ENCODE results near the gene NACA. TPM values are rescaled to one million over a fixed set of nuclear protein-coding genes. Genes with fewer than 3 reads are reported as not detected.
"Not testable (repeated sequence)": the region's sequence is repeated elsewhere in the genome, so short reads cannot be mapped to it uniquely, and the experiment has no call there.

NACA gene
- total RNA-seq (2014; rRNA removed; shearing (Covaris generic)) = 1,161 and 1,310 TPM in 2 replicates

DNA sequence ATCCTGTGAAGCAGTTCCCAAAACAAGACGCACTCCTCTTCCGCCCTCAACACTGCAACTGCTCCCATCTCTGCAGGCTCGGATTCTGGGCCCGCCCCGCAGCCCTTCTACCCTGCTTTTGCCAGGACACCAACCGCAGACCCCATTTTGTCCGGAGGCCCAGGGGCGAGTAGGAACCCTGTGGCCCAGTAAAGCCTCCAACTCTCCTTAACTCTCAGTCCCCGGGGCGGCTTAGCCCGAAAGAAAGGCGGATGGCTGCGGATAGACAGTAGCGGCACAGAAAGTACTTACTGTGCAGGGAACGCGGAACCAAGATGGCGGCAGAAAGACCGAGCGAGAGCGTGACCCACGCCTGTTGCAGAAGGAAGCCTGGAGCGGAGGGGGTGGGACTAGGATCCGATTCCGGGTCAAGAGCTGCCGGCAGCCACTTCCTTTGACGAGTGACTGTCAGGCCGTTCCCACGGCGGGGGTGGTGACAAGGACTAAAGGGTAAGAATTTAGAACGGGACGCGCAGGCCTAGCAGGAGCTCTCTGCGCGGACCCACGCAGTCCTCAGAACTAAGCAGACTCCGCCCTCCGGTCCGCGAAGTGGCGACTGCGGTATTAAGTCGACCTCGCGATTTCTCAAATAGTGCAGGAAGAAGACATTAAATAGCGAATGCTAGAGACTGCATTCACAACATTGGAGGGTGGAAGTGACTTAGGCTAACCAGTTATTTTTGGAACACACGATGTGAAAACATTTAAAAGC lies at the start of gene NACA:
TSS of gene NACA (minus strand) at position 328 of the 751 bp plus-strand sequence. CDS start 778 bp downstream, outside the sequence.
- peak; percentile 97 for DNase-seq (ENCODE audit: low read depth)

DNA sequence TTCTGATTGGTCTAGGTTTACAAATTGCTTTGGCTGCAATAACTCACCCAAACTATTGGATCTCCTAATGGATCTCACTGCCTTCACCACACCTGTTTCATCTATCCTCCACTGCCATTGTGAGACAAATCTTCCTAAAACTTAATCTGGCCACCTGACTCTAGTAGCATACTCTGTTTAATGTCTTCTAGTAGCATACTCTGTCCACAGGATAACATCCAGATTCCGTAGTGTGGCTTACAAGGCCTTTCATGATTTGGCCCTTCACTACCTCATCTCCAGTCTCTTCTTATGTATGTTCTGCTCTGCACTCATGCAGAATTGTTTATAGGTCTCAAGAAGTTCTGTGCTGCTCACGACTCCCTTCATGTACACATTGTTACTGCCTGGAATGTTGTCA lies 48.0 kb upstream of the NACA start:
- no peak for DNase-seq (ENCODE audit: low read depth)

DNA sequence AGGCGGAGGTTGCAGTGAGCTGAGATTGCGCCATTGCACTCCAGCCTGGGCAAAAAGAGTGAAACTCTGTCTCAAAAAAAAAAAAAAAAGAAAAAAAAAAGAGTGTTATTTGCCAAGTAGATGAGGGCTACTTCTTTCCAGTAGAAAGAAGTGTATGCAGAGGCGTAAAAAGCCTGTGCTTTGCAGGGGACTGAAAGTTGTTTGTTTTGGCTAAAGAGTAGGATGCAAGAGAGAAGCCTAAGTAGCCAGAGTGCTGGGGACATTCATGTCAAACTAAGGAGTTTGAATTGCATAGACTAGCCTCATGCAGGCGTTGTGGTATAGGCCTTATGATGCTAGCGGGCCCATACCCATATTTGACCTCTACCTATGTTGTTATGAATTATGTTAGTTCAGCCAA lies 47.5 kb upstream of the NACA start:
- DNase-seq (ENCODE audit: low read depth) = no peak

DNA sequence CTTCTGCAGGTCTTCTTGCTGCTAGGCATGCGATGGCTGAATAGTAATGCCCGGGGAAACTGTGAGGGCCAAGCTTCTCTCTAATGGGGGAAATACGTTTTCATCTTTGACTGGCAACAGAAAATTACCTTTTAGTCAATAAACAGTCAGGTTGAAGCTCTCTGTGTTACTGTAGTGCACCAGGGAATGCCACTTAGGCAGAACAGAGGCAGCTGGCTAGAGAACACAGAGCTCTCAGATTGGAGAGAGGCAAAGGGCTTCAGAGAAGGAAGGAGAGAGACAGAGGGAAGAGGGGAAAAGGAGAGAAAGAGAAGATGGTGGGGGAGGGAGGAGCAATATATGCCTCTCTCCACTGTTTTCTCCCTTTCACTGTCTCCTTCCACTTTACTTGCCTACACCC lies 44.8 kb upstream of the NACA start:
- DNase-seq (ENCODE audit: low read depth) = no peak

DNA sequence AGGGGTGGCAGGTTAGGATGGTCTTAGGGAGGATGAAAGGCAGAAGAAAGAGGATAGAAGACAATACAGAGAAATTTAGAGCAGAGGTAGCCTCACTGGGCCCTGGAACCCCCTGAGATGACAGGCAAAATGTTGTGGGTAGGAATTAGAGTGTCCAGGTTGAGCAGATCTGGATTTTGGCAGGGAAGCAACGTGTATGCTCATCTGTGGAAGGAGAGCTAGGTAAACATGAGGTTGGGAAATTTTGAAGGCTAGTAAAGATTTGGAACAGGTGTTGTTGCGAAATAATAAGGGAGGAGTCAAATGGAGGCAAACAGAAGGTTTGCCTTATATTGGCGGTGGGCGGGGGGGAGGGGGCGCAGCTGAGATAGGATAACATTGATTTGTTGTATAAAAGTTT lies 43.3 kb upstream of the NACA start:
- DNase-seq (ENCODE audit: low read depth) = no peak

DNA sequence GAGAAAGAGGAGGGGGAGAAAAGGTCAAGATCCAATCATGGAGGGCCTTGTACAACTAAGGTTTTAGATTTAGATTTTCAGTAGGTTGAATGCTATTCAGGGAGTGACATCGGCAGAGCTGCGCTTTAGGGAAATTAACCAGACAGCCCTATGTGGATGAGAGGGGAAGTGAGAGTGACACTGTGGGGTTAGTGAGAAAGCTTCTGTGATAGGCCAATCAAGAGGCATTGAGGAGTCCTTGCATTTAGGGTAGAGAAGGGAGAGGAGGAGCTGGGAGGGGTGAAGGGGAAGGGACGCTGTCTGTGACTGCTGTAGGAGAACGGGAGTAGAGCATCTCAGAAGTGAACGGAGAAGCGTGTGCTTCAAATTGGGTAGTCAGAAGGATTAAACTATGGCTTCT lies 41.4 kb upstream of the NACA start:
- DNase-seq (ENCODE audit: low read depth) = no peak

DNA sequence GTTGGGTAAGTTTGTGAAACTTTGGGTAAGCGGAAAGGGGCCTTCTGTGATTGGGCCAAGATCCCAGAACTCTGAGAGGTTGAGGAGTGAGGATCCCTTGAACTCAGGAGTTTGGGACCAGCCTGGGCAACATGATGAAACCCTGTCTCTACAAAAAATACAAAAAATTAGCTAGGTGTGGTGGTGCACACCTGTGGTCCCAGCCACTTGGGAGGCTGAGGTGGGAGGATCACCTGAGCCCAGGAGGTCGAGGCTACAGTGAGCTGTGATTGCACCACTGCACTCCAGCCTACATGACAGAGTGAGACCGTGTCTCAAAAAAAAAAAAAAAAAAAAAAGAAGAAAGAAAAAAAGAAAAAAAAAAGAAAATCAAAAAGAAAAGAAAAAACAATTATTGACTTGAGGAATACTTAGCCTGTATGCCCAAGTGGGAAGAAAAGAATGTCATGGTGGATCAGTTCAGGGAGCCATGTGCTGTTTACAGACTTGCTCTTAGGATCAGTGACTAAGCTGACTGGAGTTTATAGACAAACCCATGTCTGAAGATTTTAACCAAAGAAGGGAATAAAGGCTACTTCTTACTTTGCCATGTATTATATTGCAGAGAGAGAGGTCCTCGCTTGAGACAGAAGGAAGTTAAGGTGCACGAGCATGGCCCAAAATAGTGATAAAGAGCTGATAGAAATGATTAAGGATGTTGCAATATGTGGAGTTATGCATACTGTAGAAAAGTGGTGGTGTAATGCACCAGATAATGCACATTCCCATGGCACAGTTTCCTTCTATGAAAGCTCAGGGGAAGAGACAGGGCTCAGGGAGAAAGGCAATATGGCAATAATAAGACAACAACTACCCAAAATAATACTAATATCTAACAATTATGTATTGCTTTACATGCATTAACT lies 38.9 kb upstream of the NACA start:
- DNase-seq (ENCODE audit: low read depth) = peak; percentile 21

DNA sequence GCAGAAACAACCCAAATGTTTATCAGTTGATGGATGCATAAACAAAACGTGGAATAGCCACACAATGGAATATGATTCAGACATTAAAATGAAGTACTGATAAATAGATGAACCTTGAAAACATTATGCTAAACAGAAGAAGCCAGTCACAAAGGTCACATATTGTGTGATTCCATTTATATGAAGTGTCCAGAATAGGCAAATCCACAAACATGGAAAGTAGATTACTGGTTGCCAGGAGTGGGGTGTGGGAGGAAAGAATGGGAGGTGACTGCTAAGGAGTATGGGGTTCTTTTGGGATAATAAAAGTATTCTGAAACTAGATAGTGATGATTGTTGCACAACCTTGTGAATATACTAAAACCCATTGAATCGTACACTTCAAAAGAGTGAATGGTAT lies 36.7 kb upstream of the NACA start:
- DNase-seq (ENCODE audit: low read depth) = no peak

DNA sequence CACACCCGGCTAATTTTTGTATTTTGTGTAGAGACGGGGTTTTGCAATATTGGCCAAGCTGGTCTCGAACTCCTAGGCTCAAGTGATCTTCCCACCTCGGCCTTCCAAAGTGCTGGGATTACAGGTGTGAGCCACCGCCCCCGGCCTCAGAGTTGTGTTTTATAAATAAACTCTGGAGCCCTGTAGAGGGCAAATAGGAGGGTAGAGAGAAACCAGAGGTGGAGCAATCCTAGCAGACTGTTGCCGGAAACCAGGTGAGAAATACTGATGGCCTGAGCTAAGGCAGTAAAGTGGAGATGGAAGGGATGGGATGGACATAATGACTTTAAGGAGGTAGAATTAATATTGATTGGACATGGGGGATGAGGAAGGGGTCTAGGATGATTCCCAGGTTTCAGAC lies 35.4 kb upstream of the NACA start:
- no peak for DNase-seq (ENCODE audit: low read depth)

DNA sequence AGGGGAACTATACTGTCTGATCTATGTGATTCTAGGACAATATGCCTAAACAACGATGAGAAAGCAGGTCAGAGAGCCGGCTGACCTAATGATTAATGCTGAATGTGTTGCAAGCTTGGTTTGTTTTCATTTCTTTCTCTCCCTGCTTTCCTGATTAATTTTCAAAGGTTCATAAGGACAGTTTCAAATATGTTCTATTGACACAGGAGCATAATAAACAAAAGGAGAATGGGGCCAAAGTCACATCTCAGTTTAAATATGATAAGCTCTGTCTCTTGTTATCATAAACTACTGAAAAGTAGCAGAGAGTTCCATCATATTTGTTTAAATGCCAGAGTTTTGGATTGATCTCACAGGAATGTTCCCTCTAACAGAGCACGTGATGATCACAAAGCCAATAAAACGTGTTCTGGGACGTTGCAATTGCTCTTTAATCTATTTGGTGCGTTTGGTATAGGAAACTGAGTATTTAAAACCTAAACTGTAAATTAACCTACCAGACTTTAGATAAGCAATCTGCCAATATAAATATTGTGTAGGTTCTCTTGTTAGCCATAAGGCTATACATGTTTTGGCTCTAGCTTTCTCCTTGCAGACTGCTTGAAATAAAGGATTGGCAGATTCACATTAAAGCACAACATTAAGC lies 34.3 kb upstream of the NACA start:
- no peak for DNase-seq (ENCODE audit: low read depth)

DNA sequence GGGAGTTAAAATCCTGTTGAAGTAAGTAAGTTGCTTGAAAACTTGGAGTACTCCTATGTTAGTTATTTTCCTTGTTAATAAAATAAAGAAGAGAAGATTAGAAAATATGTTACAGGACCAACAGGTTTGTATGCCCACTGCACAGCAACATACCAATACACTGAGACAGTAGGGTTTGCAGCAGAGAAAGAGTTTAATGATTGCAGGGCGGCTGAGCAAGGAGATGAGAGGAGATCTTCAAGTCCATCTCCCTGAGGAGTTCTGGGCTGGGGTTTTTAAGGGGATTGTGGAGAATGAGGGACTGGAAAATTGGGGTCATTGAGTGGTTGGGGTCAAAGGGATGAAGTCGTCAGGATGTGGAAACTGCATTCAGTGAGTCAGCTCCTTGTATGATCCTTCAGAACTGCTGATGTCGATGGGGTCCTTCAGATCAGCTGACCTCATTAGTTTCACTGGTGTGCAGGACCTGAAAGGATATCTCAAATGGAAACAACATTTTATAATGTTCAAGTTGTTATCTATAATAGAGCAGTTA lies 33.7 kb upstream of the NACA start:
- no peak for DNase-seq (ENCODE audit: low read depth)

DNA sequence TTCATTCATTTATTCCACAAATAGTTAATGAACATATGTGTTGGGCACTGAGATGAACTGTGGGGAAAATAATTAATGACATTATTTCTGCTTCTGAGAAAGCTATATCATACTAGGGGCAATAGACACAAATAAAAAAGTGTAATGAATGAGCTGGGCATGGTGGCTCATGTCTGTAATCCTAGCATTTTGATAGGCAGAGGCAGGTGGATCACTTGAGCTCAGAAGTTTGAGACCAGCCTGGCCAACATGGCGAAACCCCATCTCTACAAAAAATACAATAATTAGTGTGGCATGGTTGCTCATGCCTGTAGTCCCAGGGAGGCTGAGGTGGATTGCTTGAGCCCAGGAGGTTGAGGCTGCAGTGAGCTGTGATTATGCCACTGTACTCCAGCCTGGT lies 32.9 kb upstream of the NACA start:
- DNase-seq (ENCODE audit: low read depth) = not testable (repeated sequence)

DNA sequence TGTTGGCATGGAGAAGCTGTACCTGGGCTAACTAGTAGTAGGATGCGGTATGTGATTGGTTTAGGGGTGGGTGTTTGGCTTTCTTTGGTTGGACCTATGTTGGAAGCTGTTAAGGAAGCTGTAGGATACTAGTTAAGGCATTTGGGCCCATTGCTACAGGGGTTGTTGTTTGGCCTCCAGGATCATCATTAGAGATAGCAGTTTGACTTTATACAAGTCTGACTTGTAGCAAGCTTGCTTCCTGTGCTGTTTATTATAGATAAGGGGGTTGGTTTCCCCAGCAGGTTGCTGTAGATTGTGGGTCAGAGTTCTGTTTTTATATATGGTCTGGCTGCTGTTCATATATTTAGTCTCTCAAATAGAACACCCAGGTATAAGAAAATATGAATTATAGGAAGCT lies 28.5 kb upstream of the NACA start:
- no peak for DNase-seq (ENCODE audit: low read depth)

DNA sequence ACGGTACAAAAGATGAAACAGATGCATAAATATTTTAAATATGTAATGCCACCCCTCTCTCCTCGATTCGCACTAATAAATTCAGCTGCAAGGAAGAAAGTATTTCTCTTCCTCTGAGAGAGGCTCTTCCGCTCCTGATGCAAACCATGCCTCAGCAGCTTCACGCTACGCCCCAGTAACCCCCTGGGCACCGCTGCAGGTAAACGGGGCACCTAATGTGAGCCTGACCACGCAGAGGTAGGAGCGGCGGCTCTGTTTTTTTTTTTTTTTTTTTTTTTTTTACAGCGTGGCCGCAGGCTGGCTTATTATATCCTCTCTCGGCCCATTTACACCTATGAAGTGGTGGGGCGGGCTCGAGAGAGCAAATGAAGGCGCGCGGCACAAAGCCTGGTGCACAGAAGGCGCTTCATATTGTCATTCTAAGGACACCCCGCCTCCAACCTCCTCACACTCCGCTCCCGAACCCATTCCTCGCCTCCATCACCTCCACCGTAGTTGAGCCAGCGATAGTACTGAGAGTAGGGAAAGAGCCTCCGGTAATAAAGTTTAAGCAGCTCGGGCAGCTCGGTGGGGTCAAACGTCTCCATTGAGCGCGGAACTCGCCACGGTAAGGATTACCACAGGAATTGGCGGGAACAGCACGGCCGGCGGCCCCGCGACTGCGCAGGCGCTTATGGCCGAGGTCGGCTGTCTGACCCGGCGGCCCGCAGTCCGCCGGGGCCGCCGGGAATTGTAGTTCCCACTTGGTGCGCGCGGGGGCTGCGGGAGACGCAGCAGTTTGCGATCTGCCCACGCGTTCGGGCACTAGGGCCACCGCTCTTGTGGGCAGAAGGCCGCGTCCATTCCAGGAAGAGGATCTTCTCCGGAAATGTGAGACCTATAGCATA lies 26.9 kb upstream of the NACA start, which contains the start of gene PRIM1:
TSS of gene PRIM1 (minus strand) at position 612 of the 887 bp plus-strand sequence. CDS start at position 587, 25 bp downstream.
- peak; percentile 83 for DNase-seq (ENCODE audit: low read depth)

DNA sequence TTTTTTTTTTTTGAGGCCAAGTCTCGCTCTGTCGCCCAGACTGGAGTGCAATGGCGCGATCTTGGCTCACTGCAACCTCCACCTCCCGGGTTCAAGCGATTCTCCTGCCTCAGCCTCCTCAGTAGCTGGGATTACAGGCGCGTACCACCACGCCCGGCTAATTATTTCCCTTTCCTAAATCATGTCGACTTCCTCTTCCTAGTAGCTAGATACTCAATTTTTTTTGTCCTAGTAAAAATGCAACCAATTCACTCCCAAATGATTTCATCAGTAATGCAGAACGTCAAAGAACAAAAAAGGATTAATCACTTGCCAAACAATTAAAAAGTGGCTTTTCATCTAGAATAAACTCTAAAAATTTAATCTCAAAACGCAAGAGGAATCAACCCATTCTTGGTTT lies 25.5 kb upstream of the NACA start:
- not testable (repeated sequence) for DNase-seq (ENCODE audit: low read depth)

DNA sequence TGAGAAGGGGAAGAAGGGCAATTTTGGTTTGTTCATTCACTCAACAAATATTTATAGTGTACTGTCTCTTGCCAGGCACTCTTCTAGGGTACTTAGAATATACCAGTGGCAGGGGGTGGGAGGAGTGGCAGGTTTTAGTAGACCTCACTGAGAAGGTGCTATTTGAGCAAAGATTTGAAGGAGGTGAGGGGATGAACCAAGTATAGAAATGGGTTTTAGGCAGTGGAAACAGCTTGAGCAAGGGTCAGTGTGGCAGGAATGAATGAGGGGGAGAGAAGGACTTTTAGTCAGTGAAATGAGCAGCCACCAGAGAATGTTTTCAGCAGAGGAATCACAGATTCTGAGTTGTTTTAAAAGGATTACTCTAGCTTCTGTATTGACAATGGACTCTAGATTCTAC lies 24.8 kb upstream of the NACA start:
- no peak for DNase-seq (ENCODE audit: low read depth)

DNA sequence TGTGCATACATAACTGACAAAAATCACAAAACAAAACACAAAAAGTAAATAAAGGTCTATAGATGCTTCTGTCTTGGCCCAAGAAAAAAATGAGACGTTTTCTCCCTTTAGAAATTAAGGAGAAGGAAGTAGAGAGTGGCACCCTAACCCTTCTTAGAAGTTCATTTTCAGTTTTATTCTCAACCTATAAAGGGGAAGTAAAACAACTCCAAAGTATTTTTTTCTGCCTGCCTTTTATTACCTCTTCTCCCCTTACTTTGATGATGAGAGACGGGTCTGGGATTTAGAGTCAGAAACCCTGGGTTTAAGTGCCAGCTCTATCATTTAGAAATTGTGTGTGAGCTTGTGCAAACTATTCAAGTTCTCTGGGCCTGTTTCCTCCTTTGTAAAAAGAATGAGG lies 24.3 kb upstream of the NACA start:
- no peak for DNase-seq (ENCODE audit: low read depth)

DNA sequence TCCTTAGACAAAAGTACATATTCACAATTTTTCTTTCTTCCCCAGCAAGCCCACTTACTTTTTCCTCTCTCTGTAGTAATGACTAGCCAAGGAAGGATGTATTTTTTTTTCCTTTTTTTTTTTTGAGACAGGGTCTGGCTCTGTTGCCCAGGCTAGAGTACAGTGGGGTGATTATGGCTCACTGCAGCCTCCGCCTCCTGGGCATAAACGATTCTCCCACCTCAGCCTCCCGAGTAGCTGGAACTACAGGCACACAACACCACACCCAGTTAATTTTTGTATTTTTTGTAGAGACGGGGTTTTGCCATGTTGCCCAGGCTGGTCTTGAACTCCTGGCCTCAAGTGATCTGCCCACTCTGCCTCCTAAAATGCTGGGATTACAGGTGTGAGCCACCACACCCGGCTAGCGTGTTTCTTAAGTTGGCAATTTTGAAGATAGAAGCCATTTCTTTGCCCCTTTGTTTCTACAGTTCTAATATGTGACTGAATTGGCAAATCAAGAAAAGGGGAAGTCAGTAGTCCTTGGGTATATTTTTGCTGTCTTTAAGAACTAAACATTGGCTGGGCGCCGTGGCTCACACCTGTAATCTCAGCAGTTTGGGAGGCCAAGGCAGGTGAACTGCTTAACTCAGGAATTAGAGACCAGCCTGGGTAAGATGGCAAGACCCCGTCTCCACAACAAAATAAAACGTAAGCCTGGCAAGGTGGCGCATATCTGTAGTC lies 3.2 kb upstream of the NACA start:
- no peak for DNase-seq (ENCODE audit: low read depth)

DNA sequence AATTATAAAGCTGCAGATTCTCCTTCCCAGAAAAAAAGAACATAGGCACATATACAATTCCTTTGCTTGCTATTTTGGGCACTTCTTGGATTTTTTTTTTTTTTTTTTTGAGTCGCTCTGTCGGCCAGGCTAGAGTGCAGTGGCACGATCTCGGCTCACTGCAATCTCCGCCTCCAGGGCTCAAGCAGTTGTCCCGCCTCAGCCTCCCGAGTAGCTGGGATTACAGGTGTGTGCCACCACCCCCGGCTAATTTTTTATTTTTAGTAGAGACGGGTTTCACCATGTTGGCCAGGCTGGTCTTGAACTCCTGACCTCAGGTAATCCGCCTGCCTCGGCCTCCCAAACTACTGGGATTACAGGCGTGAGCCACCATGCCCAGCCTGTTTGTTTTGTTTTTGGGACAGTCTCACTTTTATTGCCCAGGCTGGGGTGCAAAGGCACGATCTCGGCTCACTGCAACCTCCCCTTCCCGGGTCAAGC lies 1.1 kb upstream of the NACA start:
- DNase-seq (ENCODE audit: low read depth) = not testable (repeated sequence)

DNA sequence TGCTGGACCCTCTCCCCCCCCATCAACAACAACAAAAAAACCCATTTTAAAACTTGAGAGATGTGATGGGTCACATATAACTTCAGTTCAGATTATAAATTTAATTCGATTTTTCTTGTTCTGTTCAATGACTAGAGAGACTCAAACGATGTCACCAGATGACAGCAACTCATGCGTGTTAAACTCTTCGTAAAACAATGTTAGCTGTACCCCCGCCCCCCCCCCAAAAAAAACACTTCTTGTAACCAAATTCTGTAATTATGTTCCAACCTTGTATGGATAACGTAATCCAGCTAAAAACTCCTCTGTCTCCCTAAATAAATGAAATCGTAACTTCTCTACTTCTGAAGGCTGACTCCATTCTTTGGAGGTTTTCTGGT lies 614 bp upstream of the NACA start:
- DNase-seq (ENCODE audit: low read depth) = no peak

DNA sequence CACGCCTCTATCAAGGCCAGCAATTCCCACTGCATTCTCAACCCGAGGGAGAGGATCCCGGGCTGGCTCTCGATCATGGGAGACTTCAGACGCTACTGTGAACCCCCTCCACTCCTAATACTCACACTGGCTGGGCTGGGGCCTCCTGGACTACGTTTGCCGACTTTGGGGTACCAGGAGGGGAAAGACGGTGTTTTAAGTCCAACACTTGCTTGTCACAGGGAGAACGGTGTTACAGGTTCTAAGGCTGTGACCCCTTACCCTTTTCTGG lies 463 bp downstream of the NACA start:
- no peak for DNase-seq (ENCODE audit: low read depth)

All from RPMI7951 (cell line).